GM12878 (cell line): ENCODE results near the gene SLC39A1. TPM values are rescaled to one million over a fixed set of nuclear protein-coding genes. Genes with fewer than 3 reads are reported as not detected.
A peak's percentile ranks its signal among the peaks of the same experiment; 100 is the strongest.

ENCODE experiments used
- ATAC-seq: fragments of 200-7000 bp; cut with Tn5 transposase; 3 replicates; pipeline ENCODE4 v1.9.1; 2020; ENCODE audit warnings: mild to moderate bottlenecking, moderate library complexity
- BruUV-seq: library from RNA; stranded (reverse); fragments of 400-500 nt; replicated peaks from 2 replicates; lab custom pipeline; 2021; lab: Mats Ljungman, UMichigan
- CTCF ChIA-PET: fragments of 300-600 bp; sonication (Branson Sonifier 250); formaldehyde crosslinking; extraction: SDS; loops from one replicate; lab custom pipeline; 2021; ENCODE audit warnings: inconsistent platforms; lab: Yijun Ruan, JAX
- POLR2A ChIA-PET: fragments of 350-600 bp; formaldehyde crosslinking; extraction: SDS; loops from one replicate; lab custom pipeline; 2021; ENCODE audit warnings: inconsistent platforms; lab: Charles Lee
- RAD21 ChIA-PET: fragments of 300-600 bp; sonication (Branson Sonifier 250); formaldehyde crosslinking; loops from one replicate; lab custom pipeline; 2023; ENCODE audit warnings: antibody characterized with exemption; ENCODE audit not compliant: unreplicated experiment; lab: Charles Lee
- SMC1A ChIA-PET: fragments of 300-600 bp; sonication (Branson Sonifier 250); formaldehyde crosslinking; loops from one replicate; lab custom pipeline; 2023; ENCODE audit not compliant: unreplicated experiment, uncharacterized antibody; lab: Charles Lee
- DNase-seq: peaks from one replicate; pipeline ENCODE4 v3.0.0-alpha.2; 2011; ENCODE audit warnings: low read depth, low spot score
- FAIRE-seq: peaks from 3 replicates; lab custom pipeline; 2011; peaks lifted over from hg19 to GRCh38; lab: Jason Lieb, UNC
- H2AFZ ChIP-seq: 2 replicates; pipeline ENCODE4 v1.6.0; 2011; ENCODE audit warnings: low read depth, low read length, control low read depth; ENCODE audit not compliant: control insufficient read depth
- H3K27ac ChIP-seq: 2 replicates; pipeline ENCODE4 v1.5.1; 2011; ENCODE audit warnings: control low read depth; ENCODE audit not compliant: control insufficient read depth, insufficient read depth
- H3K27me3 ChIP-seq, 2 experiments: replicated peaks in 1 of 2; 2 replicates each; pipeline versions ENCODE4 v1.6.0 to v1.6.1; 2011; ENCODE audit warnings: low read length in 1 of 2; ENCODE audit not compliant: control insufficient read depth in 2 of 2, insufficient read depth in 2 of 2
- H3K36me3 ChIP-seq, 2 experiments: 2 replicates each; pipeline ENCODE4 v1.5.1; 2011; ENCODE audit warnings: low read length in 1 of 2; ENCODE audit not compliant: control insufficient read depth in 2 of 2, insufficient read depth in 2 of 2
- H3K4me1 ChIP-seq: 2 replicates; pipeline ENCODE4 v1.6.1; 2011; ENCODE audit warnings: mild to moderate bottlenecking, low read length, moderate library complexity, mixed read lengths; ENCODE audit not compliant: control insufficient read depth, insufficient read depth
- H3K4me2 ChIP-seq: 2 replicates; pipeline ENCODE4 v1.6.0; 2011; ENCODE audit warnings: control low read depth; ENCODE audit not compliant: control insufficient read depth, insufficient read depth
- H3K4me3 ChIP-seq: fragments of 200-600 bp; sonication (generic); 2 replicates; pipeline ENCODE4 v1.5.1; 2016
- H3K79me2 ChIP-seq: 2 replicates; pipeline ENCODE4 v1.6.0; 2011; ENCODE audit warnings: low read length; ENCODE audit not compliant: control insufficient read depth, insufficient read depth
- H3K9ac ChIP-seq: 2 replicates; pipeline ENCODE4 v1.8.0; 2011; ENCODE audit warnings: low read length, control low read depth, mixed read lengths; ENCODE audit not compliant: control insufficient read depth, insufficient read depth
- H3K9me3 ChIP-seq: replicated peaks from 3 replicates; pipeline ENCODE4 v1.5.1; 2011; ENCODE audit warnings: mild to moderate bottlenecking, low read length; ENCODE audit not compliant: control insufficient read depth, insufficient read depth
- H4K20me1 ChIP-seq: 2 replicates; pipeline ENCODE4 v1.6.0; 2011; ENCODE audit not compliant: control insufficient read depth, insufficient read depth
- ATF3 ChIP-seq: IDR thresholded peaks from 2 replicates; pipeline ENCODE4 v1.6.1; 2011; ENCODE audit warnings: low read depth, mild to moderate bottlenecking, low read length, moderate library complexity, borderline replicate concordance; ENCODE audit errors: extremely low read depth
- BCL3 ChIP-seq: IDR thresholded peaks from 2 replicates; pipeline ENCODE4 v1.6.1; 2011; ENCODE audit warnings: borderline replicate concordance, low read depth, mild to moderate bottlenecking, moderate library complexity, low read length; ENCODE audit not compliant: insufficient read depth, poor library complexity, severe bottlenecking
- IRF3 ChIP-seq: fragments of 450-650 bp; IDR thresholded peaks from 2 replicates; pipeline ENCODE4 v1.6.1; 2014; ENCODE audit warnings: mild to moderate bottlenecking
- MYB ChIP-seq: fragments of 150-350 bp; IDR thresholded peaks from 2 replicates; pipeline ENCODE4 v1.6.1; 2014; ENCODE audit warnings: mild to moderate bottlenecking, low read depth, low read length, borderline replicate concordance
- RB1 ChIP-seq: fragments of 450-650 bp; formaldehyde crosslinking; IDR thresholded peaks from 2 replicates; pipeline ENCODE4 v1.6.1; 2017; ENCODE audit warnings: mild to moderate bottlenecking, borderline replicate concordance
- RCOR1 ChIP-seq: conservative IDR thresholded peaks from 2 replicates; pipeline ENCODE4 v1.6.1; 2012; ENCODE audit warnings: low read depth, low read length, improper control_type of control experiment
- WGBS: methylation state at CpG from one replicate; pipeline ENCODE4 v1.1.6; 2016; ENCODE audit warnings: low lambda C conversion rate; ENCODE audit not compliant: insufficient replicate concordance, insufficient coverage; ENCODE audit errors: missing lambda C conversion rate; 5-methylcytosine and 5-hydroxymethylcytosine counted together
- in situ Hi-C: fragments of 300-500 bp; cut with MboI; formaldehyde crosslinking; loops from 9 replicates; pipeline ENCODE4 v1.14.3; 2018; ENCODE audit warnings: mixed read lengths
- intact Hi-C: fragments of 100-400 bp; cut with micrococcal nuclease; formaldehyde crosslinking; loops from one replicate; pipeline ENCODE4 v1.14.2; 2022; ENCODE audit not compliant: unreplicated experiment
- polyA plus RNA-seq, 11 experiments: library from polyadenylated mRNA; depleted of rRNA in 4 of 11; unstranded in 6 of 11; stranded (reverse) in 5 of 11; fragments of >200 nt; fragmentation: Nextera tagmentation in 4 of 11; fragmentation: Illumina TruSeq in 1 of 11; extraction: Ambion mirVana in 4 of 11; extraction: Trizol in 1 of 11; gene quantifications; 1 replicate in 1 of 11; 2 replicates in 10 of 11; pipeline versions ENCODE4 v1.2.1 to v1.2.3, GENCODE V29; 2011 to 2016; ENCODE audit warnings: inconsistent platforms in 2 of 11, missing spikeins in 2 of 11, low read depth in 1 of 11
- total RNA-seq, 4 experiments: library from RNA; depleted of rRNA in 3 of 4; stranded (reverse); fragments of >200 nt in 3 of 4; fragmentation: Illumina TruSeq in 1 of 4; extraction: Trizol in 1 of 4; gene quantifications; 2 replicates each; pipeline versions ENCODE4 v1.2.1 to v1.2.3, GENCODE V29; 2013 to 2021

The SLC39A1 gene
- total and polyA plus RNA-seq, 10 of the 15 experiments (the other 5 are each of a cell fraction or from before 2014, with no cell fraction given), result 8.8 to 98.6 (median 72.4) TPM

GRCh38 chr1:153929426-153929825 is 33.9 kb downstream of the SLC39A1 start:
- intact Hi-C loops, result no loop called here
- SMC1A ChIA-PET, result interaction anchor here (0.7 to 1.1 kb wide), 2 partner anchors 14 to 15 kb away, joined by 3 read pairs; no protein-coding TSS in a partner anchor
- H3K27ac ChIP-seq, result peak overlapping the region; percentile 74; the same call in 1 of the 2 replicates
- TF ChIP-seq ATF3 (no peak), RB1 (no peak), MYB (no peak), BCL3 (no peak), IRF3 (no peak), RCOR1 (no peak)
- TF ChIP-seq, all 136 proteins: peak for 0
- Histone ChIP-seq H4K20me1 (no peaks in the 10 kb centered on the region), H3K4me2 (no peak overlapping the region), H2AFZ (no peak overlapping the region), H3K4me3 (no peak overlapping the region), H3K4me1 (peaks cover 18% of the 10 kb centered on the region), H3K79me2 (no peaks in the 10 kb centered on the region; the same call in 1 of the 2 replicates), H3K9ac (no peak overlapping the region), H3K36me3 (peaks cover 4 to 9% of the 10 kb centered on the region in 2 experiments; a peak in 3 of 4 replicates), H3K27me3 (no peaks in the 10 kb centered on the region), H3K9me3 (no peaks in the 10 kb centered on the region)
- ATAC-seq (no peak), DNase-seq (no peak), FAIRE-seq (no peak)
- BruUV-seq, result no TSS peak
- POLR2A ChIA-PET, result interaction anchor here (0.5 to 1.9 kb wide), 6 partner anchors 8 to 89 kb away, joined by 3 to 8 read pairs (median 4); partner anchors contain the start of gene SLC39A1
- in situ Hi-C loops, result no loop called here
- WGBS, result 96% methylated on average over 5 of the region's 5 CpGs
- CTCF ChIA-PET, result interaction anchor here (0.7 to 1.4 kb wide), 2 partner anchors 9 to 21 kb away, joined by 3 to 4 read pairs; no protein-coding TSS in a partner anchor
- RAD21 ChIA-PET, result interaction anchor here (2.8 kb wide), 1 partner anchor 16 kb away, joined by 18 read pairs; the partner anchor contains the start of gene DENND4B
